ENCODE data around the gene TCAP.

DNA sequence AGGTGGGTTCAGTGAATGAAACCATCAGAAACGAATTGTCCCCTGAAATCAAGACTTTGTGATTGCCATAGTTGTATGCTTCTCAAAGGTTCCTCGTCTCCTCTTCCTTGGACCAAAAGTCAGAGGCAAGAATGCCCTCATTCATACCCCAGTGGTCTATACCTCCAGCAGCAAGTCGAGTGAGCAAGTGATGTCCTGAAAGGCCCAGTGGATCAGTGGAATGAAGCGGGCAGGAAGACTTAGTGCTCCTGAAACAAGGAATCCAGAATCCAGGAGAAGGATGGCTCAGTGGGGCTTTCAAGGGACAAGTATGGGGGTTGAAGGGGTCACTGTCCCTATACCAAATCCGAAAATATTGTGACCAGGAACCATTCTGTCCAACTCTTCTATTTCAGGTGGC lies 29.4 kb downstream of the TCAP start:
- no peak for TF ChIP-seq POLR2A (IDR thresholded peaks at IDR 0.05)
- TF ChIP-seq CTCF (IDR thresholded peaks at IDR 0.05) = no peak
